GM12878 (cell line): ENCODE measurements around the gene DKKL1. TPM values are rescaled to one million over a fixed set of nuclear protein-coding genes. Genes with fewer than 3 reads are reported as not detected.

ENCODE experiments used
- ATAC-seq: fragments of 200-7000 bp; cut with Tn5 transposase; 3 replicates; pipeline ENCODE4 v1.9.1; 2020; ENCODE audit warnings: mild to moderate bottlenecking, moderate library complexity
- BruUV-seq: library from RNA; stranded (reverse); fragments of 400-500 nt; replicated peaks from 2 replicates; lab custom pipeline; 2021; lab: Mats Ljungman, UMichigan
- CTCF ChIA-PET: fragments of 300-600 bp; sonication (Branson Sonifier 250); formaldehyde crosslinking; extraction: SDS; loops from one replicate; lab custom pipeline; 2021; ENCODE audit warnings: inconsistent platforms; lab: Yijun Ruan, JAX
- POLR2A ChIA-PET: fragments of 350-600 bp; formaldehyde crosslinking; extraction: SDS; loops from one replicate; lab custom pipeline; 2021; ENCODE audit warnings: inconsistent platforms; lab: Charles Lee
- RAD21 ChIA-PET: fragments of 300-600 bp; sonication (Branson Sonifier 250); formaldehyde crosslinking; loops from one replicate; lab custom pipeline; 2023; ENCODE audit warnings: antibody characterized with exemption; ENCODE audit not compliant: unreplicated experiment; lab: Charles Lee
- SMC1A ChIA-PET: fragments of 300-600 bp; sonication (Branson Sonifier 250); formaldehyde crosslinking; loops from one replicate; lab custom pipeline; 2023; ENCODE audit not compliant: unreplicated experiment, uncharacterized antibody; lab: Charles Lee
- DNase-seq: peaks from one replicate; pipeline ENCODE4 v3.0.0-alpha.2; 2011; ENCODE audit warnings: low read depth, low spot score
- FAIRE-seq: peaks from 3 replicates; lab custom pipeline; 2011; peaks lifted over from hg19 to GRCh38; lab: Jason Lieb, UNC
- H2AFZ ChIP-seq: 2 replicates; pipeline ENCODE4 v1.6.0; 2011; ENCODE audit warnings: low read depth, low read length, control low read depth; ENCODE audit not compliant: control insufficient read depth
- H3K27ac ChIP-seq: 2 replicates; pipeline ENCODE4 v1.5.1; 2011; ENCODE audit warnings: control low read depth; ENCODE audit not compliant: control insufficient read depth, insufficient read depth
- H3K27me3 ChIP-seq, 2 experiments: replicated peaks in 1 of 2; 2 replicates each; pipeline versions ENCODE4 v1.6.0 to v1.6.1; 2011; ENCODE audit warnings: low read length in 1 of 2; ENCODE audit not compliant: control insufficient read depth in 2 of 2, insufficient read depth in 2 of 2
- H3K36me3 ChIP-seq, 2 experiments: 2 replicates each; pipeline ENCODE4 v1.5.1; 2011; ENCODE audit warnings: low read length in 1 of 2; ENCODE audit not compliant: control insufficient read depth in 2 of 2, insufficient read depth in 2 of 2
- H3K4me1 ChIP-seq: 2 replicates; pipeline ENCODE4 v1.6.1; 2011; ENCODE audit warnings: mild to moderate bottlenecking, low read length, moderate library complexity, mixed read lengths; ENCODE audit not compliant: control insufficient read depth, insufficient read depth
- H3K4me2 ChIP-seq: 2 replicates; pipeline ENCODE4 v1.6.0; 2011; ENCODE audit warnings: control low read depth; ENCODE audit not compliant: control insufficient read depth, insufficient read depth
- H3K4me3 ChIP-seq: fragments of 200-600 bp; sonication (generic); 2 replicates; pipeline ENCODE4 v1.5.1; 2016
- H3K79me2 ChIP-seq: 2 replicates; pipeline ENCODE4 v1.6.0; 2011; ENCODE audit warnings: low read length; ENCODE audit not compliant: control insufficient read depth, insufficient read depth
- H3K9ac ChIP-seq: 2 replicates; pipeline ENCODE4 v1.8.0; 2011; ENCODE audit warnings: low read length, control low read depth, mixed read lengths; ENCODE audit not compliant: control insufficient read depth, insufficient read depth
- H3K9me3 ChIP-seq: replicated peaks from 3 replicates; pipeline ENCODE4 v1.5.1; 2011; ENCODE audit warnings: mild to moderate bottlenecking, low read length; ENCODE audit not compliant: control insufficient read depth, insufficient read depth
- H4K20me1 ChIP-seq: 2 replicates; pipeline ENCODE4 v1.6.0; 2011; ENCODE audit not compliant: control insufficient read depth, insufficient read depth
- ATF7 ChIP-seq: fragments of 450-650 bp; IDR thresholded peaks from 2 replicates; pipeline ENCODE4 v1.6.1; 2016; ENCODE audit warnings: low read depth, mild to moderate bottlenecking
- CBFB ChIP-seq: IDR thresholded peaks from 2 replicates; pipeline ENCODE4 v1.6.1; 2016; ENCODE audit warnings: antibody characterized with exemption, low read depth
- CEBPB ChIP-seq, 2 experiments: fragments of 150-350 bp in 1 of 2; IDR thresholded peaks; 2 replicates each; pipeline ENCODE4 v1.6.1; 2012 to 2014; ENCODE audit warnings: low read depth in 2 of 2, low read length in 2 of 2, borderline replicate concordance in 1 of 2, inconsistent platforms in 1 of 2
- CUX1 ChIP-seq: IDR thresholded peaks from 2 replicates; pipeline ENCODE4 v1.6.1; 2012; ENCODE audit warnings: improper control_type of control experiment, low read depth, low read length; ENCODE audit not compliant: insufficient replicate concordance
- HDGF ChIP-seq: fragments of 450-650 bp; IDR thresholded peaks from 2 replicates; pipeline ENCODE4 v1.6.1; 2016; ENCODE audit warnings: antibody characterized with exemption
- KDM1A ChIP-seq: fragments of 200-600 bp; sonication (generic); IDR thresholded peaks from 2 replicates; pipeline ENCODE4 v1.6.1; 2016; ENCODE audit warnings: borderline replicate concordance
- NFYB ChIP-seq: IDR thresholded peaks from 2 replicates; pipeline ENCODE4 v1.6.1; 2011; ENCODE audit warnings: low read depth, mild to moderate bottlenecking, low read length, improper control_type of control experiment, moderate library complexity; ENCODE audit not compliant: insufficient read depth
- NR2C1 ChIP-seq: fragments of 450-650 bp; IDR thresholded peaks from 2 replicates; pipeline ENCODE4 v1.6.1; 2017; ENCODE audit warnings: antibody characterized with exemption, mild to moderate bottlenecking, moderate library complexity
- NR2C2 ChIP-seq: IDR thresholded peaks from 2 replicates; pipeline ENCODE4 v1.6.1; 2011; ENCODE audit warnings: borderline replicate concordance, low read depth; ENCODE audit not compliant: control insufficient read depth, insufficient read length
- POLR2AphosphoS5 ChIP-seq: IDR thresholded peaks from 2 replicates; pipeline ENCODE4 v1.6.1; 2011; ENCODE audit warnings: mild to moderate bottlenecking, low read length, inconsistent platforms
- RBBP5 ChIP-seq: fragments of 200-600 bp; sonication (generic); conservative IDR thresholded peaks from 2 replicates; pipeline ENCODE4 v1.6.1; 2016
- SMAD5 ChIP-seq: IDR thresholded peaks from 2 replicates; pipeline ENCODE4 v1.6.1; 2016; ENCODE audit warnings: antibody characterized with exemption, low read depth
- SUPT20H ChIP-seq: IDR thresholded peaks from 2 replicates; pipeline ENCODE4 v1.6.1; 2011; ENCODE audit warnings: low read depth, mild to moderate bottlenecking, low read length, moderate library complexity, borderline replicate concordance; ENCODE audit not compliant: control insufficient read depth
- WRNIP1 ChIP-seq: IDR thresholded peaks from 2 replicates; pipeline ENCODE4 v1.6.1; 2011; ENCODE audit warnings: low read depth, low read length, improper control_type of control experiment, borderline replicate concordance
- ZNF217 ChIP-seq: fragments of 450-650 bp; IDR thresholded peaks from 2 replicates; pipeline ENCODE4 v1.6.1; 2017; ENCODE audit warnings: antibody characterized with exemption, mild to moderate bottlenecking
- WGBS: methylation state at CpG from one replicate; pipeline ENCODE4 v1.1.6; 2016; ENCODE audit warnings: low lambda C conversion rate; ENCODE audit not compliant: insufficient replicate concordance, insufficient coverage; ENCODE audit errors: missing lambda C conversion rate; 5-methylcytosine and 5-hydroxymethylcytosine counted together
- in situ Hi-C: fragments of 300-500 bp; cut with MboI; formaldehyde crosslinking; loops from 9 replicates; pipeline ENCODE4 v1.14.3; 2018; ENCODE audit warnings: mixed read lengths
- intact Hi-C: fragments of 100-400 bp; cut with micrococcal nuclease; formaldehyde crosslinking; loops from one replicate; pipeline ENCODE4 v1.14.2; 2022; ENCODE audit not compliant: unreplicated experiment
- polyA plus RNA-seq, 11 experiments: library from polyadenylated mRNA; depleted of rRNA in 4 of 11; unstranded in 6 of 11; stranded (reverse) in 5 of 11; fragments of >200 nt; fragmentation: Nextera tagmentation in 4 of 11; fragmentation: Illumina TruSeq in 1 of 11; extraction: Ambion mirVana in 4 of 11; extraction: Trizol in 1 of 11; gene quantifications; 1 replicate in 1 of 11; 2 replicates in 10 of 11; pipeline versions ENCODE4 v1.2.1 to v1.2.3, GENCODE V29; 2011 to 2016; ENCODE audit warnings: inconsistent platforms in 2 of 11, missing spikeins in 2 of 11, low read depth in 1 of 11
- total RNA-seq, 4 experiments: library from RNA; depleted of rRNA in 3 of 4; stranded (reverse); fragments of >200 nt in 3 of 4; fragmentation: Illumina TruSeq in 1 of 4; extraction: Trizol in 1 of 4; gene quantifications; 2 replicates each; pipeline versions ENCODE4 v1.2.1 to v1.2.3, GENCODE V29; 2013 to 2021

The DKKL1 gene
- total and polyA plus RNA-seq, 10 of the 15 experiments (the other 5 are each of a cell fraction or from before 2014, with no cell fraction given) = not detected

- H4K20me1 ChIP-seq = no peaks in the 10 kb centered on the region
- no peak overlapping the region for H3K4me2 ChIP-seq
- no peaks in the 10 kb centered on the region for H3K36me3 ChIP-seq
- ATAC-seq (no peak), DNase-seq (no peak), FAIRE-seq (no peak)
- SMC1A ChIA-PET = interaction anchor here (1.5 to 3.0 kb wide), 2 partner anchors 10 to 11 kb away, joined by 4 to 9 read pairs; no protein-coding TSS in a partner anchor
- H3K27me3 ChIP-seq = peaks cover 13 to 31% of the 10 kb centered on the region in 2 experiments
- H3K79me2 ChIP-seq = no peaks in the 10 kb centered on the region
- H2AFZ ChIP-seq = no peak overlapping the region
- peaks cover 7% of the 10 kb centered on the region; the same call in 1 of the 2 replicates for H3K4me1 ChIP-seq
- no peak overlapping the region for H3K4me3 ChIP-seq
- POLR2A ChIA-PET = interaction anchor here (1.8 kb wide), 1 partner anchor 15 kb away, joined by 5 read pairs; no protein-coding TSS in a partner anchor
- intact Hi-C loops (no loop called here), in situ Hi-C loops (no loop called here)
- RAD21 ChIA-PET = interaction anchor here (1.7 kb wide), 1 partner anchor 15 kb away, joined by 5 read pairs; no protein-coding TSS in a partner anchor
- CTCF ChIA-PET = interaction anchor here (1.0 to 1.6 kb wide), 5 partner anchors 9 to 116 kb away, joined by 3 to 8 read pairs (median 3); no protein-coding TSS in a partner anchor
- H3K9me3 ChIP-seq = no peaks in the 10 kb centered on the region
- H3K27ac ChIP-seq = no peak overlapping the region
- 14% methylated on average over 5 of the region's 5 CpGs for WGBS
- H3K9ac ChIP-seq = no peak overlapping the region
- TF ChIP-seq SUPT20H (no peak), CEBPB (IDR thresholded peaks at IDR 0.05; ENCODE audit: borderline replicate concordance in 1 of 2, low read depth in 2 of 2, low read length in 2 of 2) (no peak), ATF7 (no peak), HDGF (no peak), KDM1A (no peak), NFYB (no peak), NR2C1 (no peak), ZNF217 (no peak), POLR2AphosphoS5 (no peak), WRNIP1 (no peak), NR2C2 (no peak), CBFB (no peak), RBBP5 (no peak), CUX1 (no peak), SMAD5 (no peak)
- no TSS peak for BruUV-seq
Measured at GRCh38 chr19:49418511-49418910, 54.8 kb downstream of the DKKL1 start.
